Measurements from ENCODE around the gene DNAJC15.

DNA sequence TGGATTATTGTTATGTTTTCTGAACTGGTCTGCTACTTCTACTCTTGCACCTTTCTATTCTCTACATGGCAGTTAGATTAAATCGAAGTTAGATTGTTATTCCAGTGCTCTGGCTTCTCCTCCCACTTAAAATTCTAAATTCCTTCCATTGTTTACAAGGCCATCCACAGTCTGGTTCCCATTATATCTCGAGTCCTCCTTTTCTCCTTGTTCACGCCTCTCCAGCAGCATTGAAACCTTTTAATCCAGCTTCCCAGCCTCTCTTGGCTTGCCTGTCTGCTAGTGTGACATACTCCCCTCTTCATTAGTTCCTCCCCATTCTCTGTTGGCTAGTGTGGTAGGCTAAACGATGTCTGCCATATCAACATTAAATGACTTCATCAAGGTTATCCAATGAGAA lies 54.5 kb downstream of the DNAJC15 start:
- TF ChIP-seq, protein P1, sequence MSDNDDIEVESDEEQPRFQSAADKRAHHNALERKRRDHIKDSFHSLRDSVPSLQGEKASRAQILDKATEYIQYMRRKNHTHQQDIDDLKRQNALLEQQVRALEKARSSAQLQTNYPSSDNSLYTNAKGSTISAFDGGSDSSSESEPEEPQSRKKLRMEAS (IDR thresholded peaks at IDR 0.05) = no peak
- TF ChIP-seq, protein P2, sequence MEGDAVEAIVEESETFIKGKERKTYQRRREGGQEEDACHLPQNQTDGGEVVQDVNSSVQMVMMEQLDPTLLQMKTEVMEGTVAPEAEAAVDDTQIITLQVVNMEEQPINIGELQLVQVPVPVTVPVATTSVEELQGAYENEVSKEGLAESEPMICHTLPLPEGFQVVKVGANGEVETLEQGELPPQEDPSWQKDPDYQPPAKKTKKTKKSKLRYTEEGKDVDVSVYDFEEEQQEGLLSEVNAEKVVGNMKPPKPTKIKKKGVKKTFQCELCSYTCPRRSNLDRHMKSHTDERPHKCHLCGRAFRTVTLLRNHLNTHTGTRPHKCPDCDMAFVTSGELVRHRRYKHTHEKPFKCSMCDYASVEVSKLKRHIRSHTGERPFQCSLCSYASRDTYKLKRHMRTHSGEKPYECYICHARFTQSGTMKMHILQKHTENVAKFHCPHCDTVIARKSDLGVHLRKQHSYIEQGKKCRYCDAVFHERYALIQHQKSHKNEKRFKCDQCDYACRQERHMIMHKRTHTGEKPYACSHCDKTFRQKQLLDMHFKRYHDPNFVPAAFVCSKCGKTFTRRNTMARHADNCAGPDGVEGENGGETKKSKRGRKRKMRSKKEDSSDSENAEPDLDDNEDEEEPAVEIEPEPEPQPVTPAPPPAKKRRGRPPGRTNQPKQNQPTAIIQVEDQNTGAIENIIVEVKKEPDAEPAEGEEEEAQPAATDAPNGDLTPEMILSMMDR (IDR thresholded peaks at IDR 0.05 in 2 of 3, conservative IDR thresholded peaks at IDR 0.05 in 1 of 3; ENCODE audit: borderline replicate concordance in 1 of 3, insufficient read depth in 1 of 3, low read depth in 2 of 3, low read length in 2 of 3) = no peak
- TF ChIP-seq EZH2 (IDR thresholded peaks at IDR 0.05) = no peak

Data from HCT116 (cell line).